ENCODE results near the gene SERPINB12.

SERPINB12 gene

GRCh38 chr18:63596964-63597363, 54.8 kb downstream of the SERPINB12 start:
- DNase-seq (ENCODE audit: extremely low read depth in 1 of 2, low read depth in 1 of 2): no peak

DNA sequence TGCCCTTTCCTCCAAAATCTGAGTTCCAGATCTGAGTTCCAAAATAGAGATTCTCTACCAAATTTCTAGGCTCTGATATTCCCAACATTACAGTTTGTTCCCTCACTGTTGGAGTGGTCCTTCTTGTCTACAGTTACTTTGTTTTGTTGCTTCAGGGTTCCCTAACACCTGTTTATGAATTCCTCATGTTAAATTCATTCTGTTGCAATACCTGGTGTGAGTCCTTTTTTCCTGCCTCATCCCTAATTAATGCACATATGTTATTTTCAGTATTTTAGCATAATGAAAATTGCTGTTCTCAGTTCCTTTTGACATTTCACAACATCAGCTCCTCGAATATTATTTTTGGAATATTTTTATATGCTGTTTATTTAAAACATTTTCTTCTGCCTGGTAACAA, 61.2 kb downstream of the SERPINB12 start:
- no peak for DNase-seq (ENCODE audit: extremely low read depth in 1 of 2, low read depth in 1 of 2)

- DNase-seq (ENCODE audit: extremely low read depth in 1 of 2, low read depth in 1 of 2): no peak
Observed at GRCh38 chr18:63603772-63604171, 61.6 kb downstream of the SERPINB12 start.

- DNase-seq (ENCODE audit: extremely low read depth in 1 of 2, low read depth in 1 of 2): no peak
Observed at GRCh38 chr18:63604791-63605567, 62.8 kb downstream of the SERPINB12 start.

DNA sequence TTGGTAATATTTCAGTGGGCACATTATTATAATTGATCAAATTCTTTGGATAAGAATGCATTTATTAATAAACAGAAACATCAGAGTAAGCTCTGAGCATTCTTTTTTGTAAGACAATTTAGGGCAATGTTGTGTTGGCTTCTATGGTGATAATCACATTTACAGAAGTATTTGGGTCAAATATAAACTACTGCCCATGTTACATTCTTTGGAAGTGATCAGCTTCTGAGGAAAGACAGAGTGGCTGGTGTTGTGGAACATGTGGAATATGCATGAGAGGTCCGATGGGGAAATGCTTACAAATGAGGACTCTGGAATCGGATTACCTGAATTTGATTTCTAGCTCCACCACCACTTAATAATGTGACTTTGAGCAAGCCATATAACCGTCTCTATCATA, 64.4 kb downstream of the SERPINB12 start:
- no peak for DNase-seq (ENCODE audit: extremely low read depth in 1 of 2, low read depth in 1 of 2)

DNA sequence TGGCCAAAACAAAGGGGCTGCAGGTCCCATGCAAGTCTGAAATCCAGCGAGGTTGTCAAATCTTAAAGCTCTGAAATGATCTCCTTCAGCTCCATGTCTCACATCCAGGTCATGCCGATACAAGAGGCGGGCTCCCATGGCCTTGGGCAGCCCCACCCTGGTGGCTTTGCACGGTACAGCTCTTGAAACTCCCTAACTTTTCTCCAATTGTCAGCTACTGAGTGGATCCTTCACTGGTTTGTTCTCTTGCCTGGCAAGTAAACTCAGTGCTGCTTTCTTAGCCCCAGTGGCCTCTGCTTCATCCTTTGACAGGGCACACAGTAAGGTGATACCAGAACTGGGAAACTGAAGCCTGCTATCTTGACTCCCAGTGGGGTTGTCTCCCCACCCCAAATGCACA, 71.3 kb downstream of the SERPINB12 start:
- no peak for DNase-seq (ENCODE audit: extremely low read depth in 1 of 2, low read depth in 1 of 2)

DNA sequence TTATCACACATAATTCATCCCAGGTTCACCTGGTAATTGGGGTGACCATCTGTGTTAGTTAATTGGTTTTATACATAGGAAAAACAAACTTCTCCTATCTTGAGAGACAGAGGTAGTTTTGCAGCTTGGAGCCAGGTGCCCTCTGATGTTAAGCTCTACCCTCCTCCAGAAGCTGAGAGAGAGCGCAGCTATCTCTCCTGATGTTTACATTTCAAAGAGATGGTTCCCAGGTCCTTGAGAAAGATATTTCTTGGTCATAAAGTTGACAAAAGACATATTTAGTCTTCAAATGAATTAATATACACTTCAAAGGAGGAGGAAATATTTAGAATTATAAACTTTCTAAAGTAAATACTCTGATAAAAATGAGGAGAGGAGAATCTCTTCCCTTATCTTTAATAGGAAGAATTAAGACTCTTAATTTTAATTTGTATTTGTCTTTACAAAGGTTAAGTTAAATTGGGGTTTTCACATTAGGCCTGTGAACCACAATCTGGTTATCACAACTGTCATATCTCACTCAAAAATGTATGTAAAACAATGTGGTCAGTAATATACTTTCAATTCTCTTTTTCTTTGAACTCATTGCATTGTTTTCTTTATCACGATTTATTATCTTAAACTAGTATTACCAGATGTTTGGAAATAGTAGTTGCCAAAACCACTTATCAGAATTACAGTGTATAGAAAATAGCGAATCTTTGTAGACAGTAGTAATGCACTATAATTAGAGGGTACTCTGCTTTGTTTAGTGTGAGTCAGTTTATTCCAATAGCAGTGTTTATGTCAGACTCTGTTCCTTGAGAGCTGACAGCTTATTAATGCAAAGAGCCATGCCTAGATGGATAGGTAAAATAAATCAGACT, 75.1 kb downstream of the SERPINB12 start:
- no peak for DNase-seq (ENCODE audit: extremely low read depth in 1 of 2, low read depth in 1 of 2)

- DNase-seq (ENCODE audit: extremely low read depth in 1 of 2, low read depth in 1 of 2): no peak
Observed at GRCh38 chr18:63617915-63618234, 75.7 kb downstream of the SERPINB12 start.

Measured in stimulated activated CD8-positive, alpha-beta memory T cell treated with anti-CD3 and anti-CD28 coated beads, Interleukin-7, amount 100 ng/mL, for 48 hours (primary cell).